HepG2 (cell line): ENCODE results near the gene ACTA2. TPM values are rescaled to one million over a fixed set of nuclear protein-coding genes. Genes with fewer than 3 reads are reported as not detected.

ENCODE experiments used
- ARID3A ChIP-seq: IDR thresholded peaks from 2 replicates; pipeline ENCODE4 v1.6.1; 2012; ENCODE audit warnings: low read depth, low read length, improper control_type of control experiment
- FOXA3 ChIP-seq: IDR thresholded peaks from 2 replicates; pipeline ENCODE4 v1.6.1; 2016; ENCODE audit warnings: missing genetic modification reagents, missing compliant biosample characterization
- HHEX ChIP-seq: IDR thresholded peaks from 2 replicates; pipeline ENCODE4 v1.6.1; 2016; ENCODE audit warnings: control low read depth
- HNRNPK ChIP-seq: fragments of 200-400 bp; formaldehyde crosslinking; IDR thresholded peaks from 2 replicates; pipeline ENCODE4 v1.6.1; 2018; ENCODE audit warnings: low read length, low read depth, moderate library complexity, mild to moderate bottlenecking; ENCODE audit not compliant: poor library complexity, severe bottlenecking
- HOXA7 ChIP-seq: sonication (generic); formaldehyde crosslinking; IDR thresholded peaks from 2 replicates; pipeline ENCODE4 v1.8.1; 2022; ENCODE audit warnings: mild to moderate bottlenecking, missing genetic modification reagents, moderate library complexity
- HOXD1 ChIP-seq: sonication (generic); formaldehyde crosslinking; IDR thresholded peaks from 2 replicates; pipeline ENCODE4 v1.5.0; 2020; ENCODE audit warnings: missing genetic modification reagents
- IRX3 ChIP-seq: sonication (generic); formaldehyde crosslinking; IDR thresholded peaks from 2 replicates; pipeline ENCODE4 v1.8.1; 2023; ENCODE audit warnings: mild to moderate bottlenecking, low read depth, missing genetic modification reagents, borderline replicate concordance
- NFE2L2 ChIP-seq: fragments of 150-350 bp; IDR thresholded peaks from 2 replicates; pipeline ENCODE4 v1.6.1; 2014; ENCODE audit warnings: low read length
- SOX6 ChIP-seq, 2 experiments: fragments of 450-650 bp in 1 of 2; sonication (generic) in 1 of 2; formaldehyde crosslinking in 1 of 2; IDR thresholded peaks; 2 replicates each; pipeline versions ENCODE4 v1.4.0 to v1.6.1; 2017 to 2020; ENCODE audit warnings: antibody characterized with exemption in 1 of 2, mild to moderate bottlenecking in 1 of 2, missing genetic modification reagents in 1 of 2
- TRIM24 ChIP-seq: sonication (generic); formaldehyde crosslinking; IDR thresholded peaks from 2 replicates; pipeline ENCODE4 v1.8.0; 2022; ENCODE audit warnings: mild to moderate bottlenecking, missing genetic modification reagents
- ZNF101 ChIP-seq: sonication (generic); formaldehyde crosslinking; IDR thresholded peaks from 2 replicates; pipeline ENCODE4 v1.4.0; 2020; ENCODE audit warnings: mild to moderate bottlenecking, low read depth, missing genetic modification reagents, borderline replicate concordance
- ZNF639 ChIP-seq: conservative IDR thresholded peaks from 2 replicates; pipeline ENCODE4 v1.6.1; 2018; ENCODE audit warnings: missing genetic modification reagents
- ZNF713 ChIP-seq: sonication (generic); formaldehyde crosslinking; IDR thresholded peaks from 2 replicates; pipeline ENCODE4 v1.4.0; 2020; ENCODE audit warnings: mild to moderate bottlenecking, missing genetic modification reagents
- polyA plus RNA-seq, 8 experiments: library from polyadenylated mRNA; depleted of rRNA in 3 of 8; stranded (reverse) in 7 of 8; unstranded in 1 of 8; fragments of >200 nt; fragmentation: Illumina TruSeq in 4 of 8; extraction: Trizol in 4 of 8; gene quantifications; 2 replicates each; pipeline versions ENCODE4 v1.2.1 to v1.2.3, GENCODE V29; 2011 to 2016; ENCODE audit warnings: low read depth in 4 of 8, missing spikeins in 1 of 8, mixed read lengths in 1 of 8; ENCODE audit not compliant: insufficient read depth in 1 of 8
- total RNA-seq, 5 experiments: library from RNA; depleted of rRNA; stranded (reverse); fragments of >200 nt; fragmentation: Illumina TruSeq; extraction: Trizol; gene quantifications; 2 replicates each; pipeline ENCODE4 v1.2.3, GENCODE V29; 2016; ENCODE audit warnings: low read depth in 1 of 5
- TF ChIP-seq, protein P1 (sequence below): IDR thresholded peaks from 2 replicates; pipeline ENCODE4 v1.6.1; 2016; ENCODE audit warnings: missing genetic modification reagents, missing compliant biosample characterization
- TF ChIP-seq, protein P2 (sequence below): IDR thresholded peaks from 2 replicates; pipeline ENCODE4 v1.4.0; 2020; ENCODE audit warnings: mild to moderate bottlenecking, missing genetic modification reagents
- TF ChIP-seq, protein P3 (sequence below): sonication (generic); formaldehyde crosslinking; IDR thresholded peaks from 2 replicates; pipeline ENCODE4 v1.9.0; 2021; ENCODE audit warnings: missing genetic modification reagents, mild to moderate bottlenecking, borderline replicate concordance

ACTA2 gene
- total and polyA plus RNA-seq, 2 of the 13 experiments (the other 11 are each of a cell fraction or from before 2014, with no cell fraction given) = 21.8 to 59.9 TPM

DNA sequence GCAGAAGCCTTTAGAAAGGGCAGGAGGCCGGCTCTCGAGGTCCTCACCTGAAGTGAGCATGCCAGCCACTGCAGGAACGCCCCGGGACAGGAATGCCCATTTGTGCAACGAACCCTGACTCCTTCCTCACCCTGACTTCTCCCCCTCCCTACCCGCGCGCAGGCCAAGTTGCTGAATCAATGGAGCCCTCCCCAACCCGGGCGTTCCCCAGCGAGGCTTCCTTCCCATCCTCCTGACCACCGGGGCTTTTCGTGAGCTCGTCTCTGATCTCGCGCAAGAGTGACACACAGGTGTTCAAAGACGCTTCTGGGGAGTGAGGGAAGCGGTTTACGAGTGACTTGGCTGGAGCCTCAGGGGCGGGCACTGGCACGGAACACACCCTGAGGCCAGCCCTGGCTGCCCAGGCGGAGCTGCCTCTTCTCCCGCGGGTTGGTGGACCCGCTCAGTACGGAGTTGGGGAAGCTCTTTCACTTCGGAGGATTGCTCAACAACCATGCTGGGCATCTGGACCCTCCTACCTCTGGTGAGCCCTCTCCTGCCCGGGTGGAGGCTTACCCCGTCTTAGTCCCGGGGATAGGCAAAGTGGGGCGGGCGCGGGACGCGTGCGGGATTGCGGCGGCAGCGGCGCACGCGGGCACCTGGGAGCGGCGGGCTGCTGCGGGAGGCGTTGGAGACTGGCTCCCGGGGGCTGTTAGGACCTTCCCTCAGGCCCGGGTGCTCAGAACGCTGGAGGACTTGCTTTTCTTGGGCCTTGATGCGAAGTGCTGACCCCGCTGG is 38.0 kb upstream of the ACTA2 start, which contains the start of gene FAS (continued):
- no peak for TF ChIP-seq FOXA3 (CRISPR knock-in tag)
- TF ChIP-seq HHEX (CRISPR knock-in tag) = no peak
- TF ChIP-seq, protein P1, sequence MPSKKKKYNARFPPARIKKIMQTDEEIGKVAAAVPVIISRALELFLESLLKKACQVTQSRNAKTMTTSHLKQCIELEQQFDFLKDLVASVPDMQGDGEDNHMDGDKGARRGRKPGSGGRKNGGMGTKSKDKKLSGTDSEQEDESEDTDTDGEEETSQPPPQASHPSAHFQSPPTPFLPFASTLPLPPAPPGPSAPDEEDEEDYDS (CRISPR knock-in tag) = no peak
- no peak for TF ChIP-seq IRX3 (CRISPR knock-in tag)
- TF ChIP-seq, protein P2, sequence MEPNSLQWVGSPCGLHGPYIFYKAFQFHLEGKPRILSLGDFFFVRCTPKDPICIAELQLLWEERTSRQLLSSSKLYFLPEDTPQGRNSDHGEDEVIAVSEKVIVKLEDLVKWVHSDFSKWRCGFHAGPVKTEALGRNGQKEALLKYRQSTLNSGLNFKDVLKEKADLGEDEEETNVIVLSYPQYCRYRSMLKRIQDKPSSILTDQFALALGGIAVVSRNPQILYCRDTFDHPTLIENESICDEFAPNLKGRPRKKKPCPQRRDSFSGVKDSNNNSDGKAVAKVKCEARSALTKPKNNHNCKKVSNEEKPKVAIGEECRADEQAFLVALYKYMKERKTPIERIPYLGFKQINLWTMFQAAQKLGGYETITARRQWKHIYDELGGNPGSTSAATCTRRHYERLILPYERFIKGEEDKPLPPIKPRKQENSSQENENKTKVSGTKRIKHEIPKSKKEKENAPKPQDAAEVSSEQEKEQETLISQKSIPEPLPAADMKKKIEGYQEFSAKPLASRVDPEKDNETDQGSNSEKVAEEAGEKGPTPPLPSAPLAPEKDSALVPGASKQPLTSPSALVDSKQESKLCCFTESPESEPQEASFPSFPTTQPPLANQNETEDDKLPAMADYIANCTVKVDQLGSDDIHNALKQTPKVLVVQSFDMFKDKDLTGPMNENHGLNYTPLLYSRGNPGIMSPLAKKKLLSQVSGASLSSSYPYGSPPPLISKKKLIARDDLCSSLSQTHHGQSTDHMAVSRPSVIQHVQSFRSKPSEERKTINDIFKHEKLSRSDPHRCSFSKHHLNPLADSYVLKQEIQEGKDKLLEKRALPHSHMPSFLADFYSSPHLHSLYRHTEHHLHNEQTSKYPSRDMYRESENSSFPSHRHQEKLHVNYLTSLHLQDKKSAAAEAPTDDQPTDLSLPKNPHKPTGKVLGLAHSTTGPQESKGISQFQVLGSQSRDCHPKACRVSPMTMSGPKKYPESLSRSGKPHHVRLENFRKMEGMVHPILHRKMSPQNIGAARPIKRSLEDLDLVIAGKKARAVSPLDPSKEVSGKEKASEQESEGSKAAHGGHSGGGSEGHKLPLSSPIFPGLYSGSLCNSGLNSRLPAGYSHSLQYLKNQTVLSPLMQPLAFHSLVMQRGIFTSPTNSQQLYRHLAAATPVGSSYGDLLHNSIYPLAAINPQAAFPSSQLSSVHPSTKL (CRISPR knock-in tag) = no peak; the same call in 1 of the 2 replicates
- no peak for TF ChIP-seq ZNF639 (CRISPR knock-in tag)
- no peak for TF ChIP-seq NFE2L2
- TF ChIP-seq TRIM24 (CRISPR knock-in tag) = no peak
- no peak for TF ChIP-seq HOXA7 (CRISPR knock-in tag)
- TF ChIP-seq, protein P3, sequence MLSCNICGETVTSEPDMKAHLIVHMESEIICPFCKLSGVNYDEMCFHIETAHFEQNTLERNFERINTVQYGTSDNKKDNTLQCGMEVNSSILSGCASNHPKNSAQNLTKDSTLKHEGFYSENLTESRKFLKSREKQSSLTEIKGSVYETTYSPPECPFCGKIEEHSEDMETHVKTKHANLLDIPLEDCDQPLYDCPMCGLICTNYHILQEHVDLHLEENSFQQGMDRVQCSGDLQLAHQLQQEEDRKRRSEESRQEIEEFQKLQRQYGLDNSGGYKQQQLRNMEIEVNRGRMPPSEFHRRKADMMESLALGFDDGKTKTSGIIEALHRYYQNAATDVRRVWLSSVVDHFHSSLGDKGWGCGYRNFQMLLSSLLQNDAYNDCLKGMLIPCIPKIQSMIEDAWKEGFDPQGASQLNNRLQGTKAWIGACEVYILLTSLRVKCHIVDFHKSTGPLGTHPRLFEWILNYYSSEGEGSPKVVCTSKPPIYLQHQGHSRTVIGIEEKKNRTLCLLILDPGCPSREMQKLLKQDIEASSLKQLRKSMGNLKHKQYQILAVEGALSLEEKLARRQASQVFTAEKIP (CRISPR knock-in tag) = no peak
- TF ChIP-seq HOXD1 = no peak
- no peak for TF ChIP-seq ZNF101 (CRISPR knock-in tag)
- TF ChIP-seq ARID3A = no peak
- TF ChIP-seq ZNF713 (CRISPR knock-in tag) = no peak
- no peak for TF ChIP-seq HNRNPK
- no peak for TF ChIP-seq SOX6 (IDR thresholded peaks at IDR 0.05)
- TF ChIP-seq SOX6 (CRISPR knock-in tag; IDR thresholded peaks at IDR 0.05) = peak; percentile 45; the same call in 1 of the 2 replicates
